GM23338 (cell line): ENCODE results near the gene SORBS2. TPM values are rescaled to one million over a fixed set of nuclear protein-coding genes. Genes with fewer than 3 reads are reported as not detected.

Source experiments
- ATAC-seq: fragments of 200-7000 bp; cut with Tn5 transposase; 3 replicates; pipeline ENCODE4 v1.9.1; 2020
- DNase-seq: peaks from one replicate; pipeline ENCODE4 v3.0.0-alpha.2; 2015; ENCODE audit warnings: low spot score
- H2AFZ ChIP-seq: fragments of 200-600 bp; sonication (generic); 2 replicates; pipeline ENCODE4 v1.8.0; 2016; ENCODE audit warnings: antibody characterized with exemption, mild to moderate bottlenecking, moderate library complexity
- H3F3A ChIP-seq: fragments of 200-600 bp; sonication (generic); replicated peaks from 2 replicates; pipeline ENCODE4 v1.8.0; 2017; ENCODE audit warnings: antibody characterized with exemption, mixed run types, low read depth
- H3K27ac ChIP-seq: fragments of 200-600 bp; sonication (generic); 2 replicates; pipeline ENCODE4 v1.6.1; 2016; ENCODE audit warnings: low read depth
- H3K27me3 ChIP-seq: fragments of 200-600 bp; sonication (generic); 2 replicates; pipeline ENCODE4 v1.8.0; 2016; ENCODE audit warnings: mild to moderate bottlenecking, mixed run types, moderate library complexity; ENCODE audit not compliant: insufficient read depth
- H3K36me3 ChIP-seq: fragments of 200-600 bp; sonication (generic); 2 replicates; pipeline ENCODE4 v1.8.0; 2016; ENCODE audit warnings: mild to moderate bottlenecking; ENCODE audit not compliant: insufficient read depth
- H3K4me1 ChIP-seq: fragments of 200-600 bp; sonication (generic); 2 replicates; pipeline ENCODE4 v1.8.0; 2016; ENCODE audit warnings: mild to moderate bottlenecking, moderate library complexity; ENCODE audit not compliant: insufficient read depth
- H3K4me2 ChIP-seq: fragments of 200-600 bp; sonication (generic); 2 replicates; pipeline ENCODE4 v1.7.1; 2017; ENCODE audit warnings: mixed run types
- H3K4me3 ChIP-seq: fragments of 200-600 bp; sonication (generic); 2 replicates; pipeline ENCODE4 v1.6.1; 2016; ENCODE audit warnings: mixed run types
- H3K79me2 ChIP-seq: fragments of 200-600 bp; sonication (generic); replicated peaks from 2 replicates; pipeline ENCODE4 v1.8.0; 2017; ENCODE audit warnings: mild to moderate bottlenecking; ENCODE audit not compliant: insufficient read depth
- H3K9me2 ChIP-seq: fragments of 200-600 bp; sonication (generic); 2 replicates; pipeline ENCODE4 v1.8.0; 2017; ENCODE audit not compliant: insufficient read depth
- H4K20me1 ChIP-seq: fragments of 200-600 bp; sonication (generic); replicated peaks from 2 replicates; pipeline ENCODE4 v1.8.0; 2017; ENCODE audit warnings: mild to moderate bottlenecking; ENCODE audit not compliant: insufficient read depth
- H3K27ac Mint-ChIP-seq: 2 replicates; pipeline ENCODE4 v1.8.0; 2020; ENCODE audit warnings: inconsistent platforms, mild to moderate bottlenecking, moderate library complexity, mixed read lengths
- H3K27me3 Mint-ChIP-seq: 3 replicates; pipeline ENCODE4 v1.8.0; 2022; ENCODE audit warnings: low read depth, mild to moderate bottlenecking, moderate library complexity, mixed read lengths, inconsistent platforms; ENCODE audit not compliant: insufficient read depth, poor library complexity
- H3K36me3 Mint-ChIP-seq: 3 replicates; pipeline ENCODE4 v1.8.0; 2021; ENCODE audit warnings: low read depth, mild to moderate bottlenecking, inconsistent platforms, moderate library complexity, mixed read lengths
- H3K4me1 Mint-ChIP-seq: 3 replicates; pipeline ENCODE4 v1.8.0; 2020; ENCODE audit warnings: mild to moderate bottlenecking, inconsistent platforms, mixed read lengths
- H3K4me3 Mint-ChIP-seq: 3 replicates; pipeline ENCODE4 v1.8.0; 2021; ENCODE audit warnings: moderate library complexity, mild to moderate bottlenecking, inconsistent platforms, mixed read lengths
- H3K9me3 Mint-ChIP-seq: 3 replicates; pipeline ENCODE4 v1.8.0; 2020; ENCODE audit warnings: moderate library complexity, mild to moderate bottlenecking, inconsistent platforms, mixed read lengths
- CREB1 ChIP-seq: fragments of 250-450 bp; sonication (Bioruptor Pico); IDR thresholded peaks from 2 replicates; pipeline ENCODE4 v1.5.0; 2020; ENCODE audit warnings: low read depth, mild to moderate bottlenecking, moderate library complexity
- EZH2 ChIP-seq: fragments of 200-600 bp; sonication (generic); IDR thresholded peaks from one replicate; pipeline ENCODE4 v1.8.0; 2017; ENCODE audit warnings: antibody characterized with exemption, mild to moderate bottlenecking, low read depth; ENCODE audit not compliant: unreplicated experiment
- EZH2phosphoT487 ChIP-seq: fragments of 200-600 bp; sonication (generic); IDR thresholded peaks from one replicate; pipeline ENCODE4 v1.8.1; 2018; ENCODE audit warnings: antibody characterized with exemption; ENCODE audit not compliant: unreplicated experiment
- JUNB ChIP-seq: IDR thresholded peaks from one replicate; pipeline ENCODE4 v1.6.1; 2016; ENCODE audit warnings: antibody characterized with exemption; ENCODE audit not compliant: unreplicated experiment
- NANOG ChIP-seq: IDR thresholded peaks from 2 replicates; pipeline ENCODE4 v1.6.1; 2016; ENCODE audit warnings: antibody characterized with exemption, borderline replicate concordance
- POLR2AphosphoS5 ChIP-seq: IDR thresholded peaks from 2 replicates; pipeline ENCODE4 v1.6.1; 2016; ENCODE audit warnings: antibody characterized with exemption, low read depth
- STAT1 ChIP-seq: IDR thresholded peaks from one replicate; pipeline ENCODE4 v1.6.1; 2016; ENCODE audit warnings: antibody characterized with exemption; ENCODE audit not compliant: unreplicated experiment
- ZNF114 ChIP-seq: fragments of 250-450 bp; sonication (Bioruptor Pico); IDR thresholded peaks from 2 replicates; pipeline ENCODE4 v1.5.0; 2020; ENCODE audit warnings: mild to moderate bottlenecking, moderate library complexity
- ZNF331 ChIP-seq: fragments of 250-450 bp; sonication (Bioruptor Pico); IDR thresholded peaks from 2 replicates; pipeline ENCODE4 v1.5.0; 2020; ENCODE audit warnings: low read depth, mild to moderate bottlenecking, moderate library complexity
- polyA plus RNA-seq: library from polyadenylated mRNA; unstranded; fragments of >200 nt; fragmentation: Nextera tagmentation; extraction: Ambion mirVana; gene quantifications from 2 replicates; pipeline ENCODE4 v1.2.1, GENCODE V29; 2016
- total RNA-seq: library from RNA; depleted of rRNA; stranded (reverse); fragments of >200 nt; shearing (Covaris generic); gene quantifications from 2 replicates; pipeline ENCODE4 v1.2.3, GENCODE V29; 2014
- TF ChIP-seq, protein P1 (sequence below): IDR thresholded peaks from one replicate; pipeline ENCODE4 v1.6.1; 2018; ENCODE audit warnings: antibody characterized with exemption; ENCODE audit not compliant: unreplicated experiment
- TF ChIP-seq, protein P2 (sequence below), 2 experiments: fragments of 200-600 bp in 1 of 2; sonication (generic) in 1 of 2; conservative IDR thresholded peaks; 2 replicates each; pipeline versions ENCODE4 v1.5.1 to v1.6.1; 2016 to 2017; ENCODE audit warnings: antibody characterized with exemption in 2 of 2, low read depth in 2 of 2, mild to moderate bottlenecking in 2 of 2, moderate library complexity in 1 of 2
- TF ChIP-seq, protein P3 (sequence below): IDR thresholded peaks from 2 replicates; pipeline ENCODE4 v1.6.1; 2016; ENCODE audit warnings: antibody characterized with exemption
- TF ChIP-seq, protein P4 (sequence below): fragments of 250-450 bp; sonication (Bioruptor Pico); IDR thresholded peaks from 2 replicates; pipeline ENCODE4 v1.5.0; 2020; ENCODE audit warnings: mild to moderate bottlenecking, moderate library complexity

Gene SORBS2
- total and polyA plus RNA-seq, 2 experiments from 2014 or later = 17.8 to 27.6 TPM

DNA sequence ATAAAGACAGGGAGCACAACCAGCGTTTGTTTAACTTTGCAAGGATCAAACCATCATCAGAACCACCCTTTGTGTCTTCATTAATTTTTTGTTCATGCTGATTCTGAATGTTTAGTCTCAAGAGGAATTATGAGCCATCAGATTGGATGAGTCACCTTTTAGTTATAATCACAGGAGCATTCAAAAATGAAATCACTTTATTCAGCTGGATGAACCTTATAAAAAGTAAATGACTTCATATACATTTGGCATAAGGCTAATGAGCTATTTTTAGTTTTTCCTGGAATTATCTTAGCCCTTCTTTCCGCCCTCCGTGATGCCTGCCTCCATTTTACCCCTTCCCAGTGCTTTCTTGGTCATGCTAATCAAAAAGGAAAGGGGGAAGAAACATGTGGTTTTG lies 103.6 kb downstream of the SORBS2 start:
- no peaks in the 10 kb centered on the region for H3K27me3 Mint-ChIP-seq
- H3K27ac Mint-ChIP-seq = no peak overlapping the region
- no peak overlapping the region for H3K4me3 Mint-ChIP-seq
- no peak for TF ChIP-seq STAT1
- TF ChIP-seq, protein P1, sequence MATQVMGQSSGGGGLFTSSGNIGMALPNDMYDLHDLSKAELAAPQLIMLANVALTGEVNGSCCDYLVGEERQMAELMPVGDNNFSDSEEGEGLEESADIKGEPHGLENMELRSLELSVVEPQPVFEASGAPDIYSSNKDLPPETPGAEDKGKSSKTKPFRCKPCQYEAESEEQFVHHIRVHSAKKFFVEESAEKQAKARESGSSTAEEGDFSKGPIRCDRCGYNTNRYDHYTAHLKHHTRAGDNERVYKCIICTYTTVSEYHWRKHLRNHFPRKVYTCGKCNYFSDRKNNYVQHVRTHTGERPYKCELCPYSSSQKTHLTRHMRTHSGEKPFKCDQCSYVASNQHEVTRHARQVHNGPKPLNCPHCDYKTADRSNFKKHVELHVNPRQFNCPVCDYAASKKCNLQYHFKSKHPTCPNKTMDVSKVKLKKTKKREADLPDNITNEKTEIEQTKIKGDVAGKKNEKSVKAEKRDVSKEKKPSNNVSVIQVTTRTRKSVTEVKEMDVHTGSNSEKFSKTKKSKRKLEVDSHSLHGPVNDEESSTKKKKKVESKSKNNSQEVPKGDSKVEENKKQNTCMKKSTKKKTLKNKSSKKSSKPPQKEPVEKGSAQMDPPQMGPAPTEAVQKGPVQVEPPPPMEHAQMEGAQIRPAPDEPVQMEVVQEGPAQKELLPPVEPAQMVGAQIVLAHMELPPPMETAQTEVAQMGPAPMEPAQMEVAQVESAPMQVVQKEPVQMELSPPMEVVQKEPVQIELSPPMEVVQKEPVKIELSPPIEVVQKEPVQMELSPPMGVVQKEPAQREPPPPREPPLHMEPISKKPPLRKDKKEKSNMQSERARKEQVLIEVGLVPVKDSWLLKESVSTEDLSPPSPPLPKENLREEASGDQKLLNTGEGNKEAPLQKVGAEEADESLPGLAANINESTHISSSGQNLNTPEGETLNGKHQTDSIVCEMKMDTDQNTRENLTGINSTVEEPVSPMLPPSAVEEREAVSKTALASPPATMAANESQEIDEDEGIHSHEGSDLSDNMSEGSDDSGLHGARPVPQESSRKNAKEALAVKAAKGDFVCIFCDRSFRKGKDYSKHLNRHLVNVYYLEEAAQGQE = no peak
- TF ChIP-seq NANOG = no peak
- TF ChIP-seq CREB1 (CRISPR knock-in tag) = no peak
- TF ChIP-seq POLR2AphosphoS5 = no peak
- TF ChIP-seq, protein P2, sequence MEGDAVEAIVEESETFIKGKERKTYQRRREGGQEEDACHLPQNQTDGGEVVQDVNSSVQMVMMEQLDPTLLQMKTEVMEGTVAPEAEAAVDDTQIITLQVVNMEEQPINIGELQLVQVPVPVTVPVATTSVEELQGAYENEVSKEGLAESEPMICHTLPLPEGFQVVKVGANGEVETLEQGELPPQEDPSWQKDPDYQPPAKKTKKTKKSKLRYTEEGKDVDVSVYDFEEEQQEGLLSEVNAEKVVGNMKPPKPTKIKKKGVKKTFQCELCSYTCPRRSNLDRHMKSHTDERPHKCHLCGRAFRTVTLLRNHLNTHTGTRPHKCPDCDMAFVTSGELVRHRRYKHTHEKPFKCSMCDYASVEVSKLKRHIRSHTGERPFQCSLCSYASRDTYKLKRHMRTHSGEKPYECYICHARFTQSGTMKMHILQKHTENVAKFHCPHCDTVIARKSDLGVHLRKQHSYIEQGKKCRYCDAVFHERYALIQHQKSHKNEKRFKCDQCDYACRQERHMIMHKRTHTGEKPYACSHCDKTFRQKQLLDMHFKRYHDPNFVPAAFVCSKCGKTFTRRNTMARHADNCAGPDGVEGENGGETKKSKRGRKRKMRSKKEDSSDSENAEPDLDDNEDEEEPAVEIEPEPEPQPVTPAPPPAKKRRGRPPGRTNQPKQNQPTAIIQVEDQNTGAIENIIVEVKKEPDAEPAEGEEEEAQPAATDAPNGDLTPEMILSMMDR (conservative IDR thresholded peaks at IDR 0.05; ENCODE audit: low read depth in 2 of 2) = no peak
- TF ChIP-seq, protein P3, sequence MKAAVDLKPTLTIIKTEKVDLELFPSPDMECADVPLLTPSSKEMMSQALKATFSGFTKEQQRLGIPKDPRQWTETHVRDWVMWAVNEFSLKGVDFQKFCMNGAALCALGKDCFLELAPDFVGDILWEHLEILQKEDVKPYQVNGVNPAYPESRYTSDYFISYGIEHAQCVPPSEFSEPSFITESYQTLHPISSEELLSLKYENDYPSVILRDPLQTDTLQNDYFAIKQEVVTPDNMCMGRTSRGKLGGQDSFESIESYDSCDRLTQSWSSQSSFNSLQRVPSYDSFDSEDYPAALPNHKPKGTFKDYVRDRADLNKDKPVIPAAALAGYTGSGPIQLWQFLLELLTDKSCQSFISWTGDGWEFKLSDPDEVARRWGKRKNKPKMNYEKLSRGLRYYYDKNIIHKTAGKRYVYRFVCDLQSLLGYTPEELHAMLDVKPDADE = no peak
- TF ChIP-seq EZH2 = no peak
- no peak for TF ChIP-seq ZNF331 (CRISPR knock-in tag)
- no peak for TF ChIP-seq EZH2phosphoT487
- TF ChIP-seq JUNB = no peak
- TF ChIP-seq, protein P4, sequence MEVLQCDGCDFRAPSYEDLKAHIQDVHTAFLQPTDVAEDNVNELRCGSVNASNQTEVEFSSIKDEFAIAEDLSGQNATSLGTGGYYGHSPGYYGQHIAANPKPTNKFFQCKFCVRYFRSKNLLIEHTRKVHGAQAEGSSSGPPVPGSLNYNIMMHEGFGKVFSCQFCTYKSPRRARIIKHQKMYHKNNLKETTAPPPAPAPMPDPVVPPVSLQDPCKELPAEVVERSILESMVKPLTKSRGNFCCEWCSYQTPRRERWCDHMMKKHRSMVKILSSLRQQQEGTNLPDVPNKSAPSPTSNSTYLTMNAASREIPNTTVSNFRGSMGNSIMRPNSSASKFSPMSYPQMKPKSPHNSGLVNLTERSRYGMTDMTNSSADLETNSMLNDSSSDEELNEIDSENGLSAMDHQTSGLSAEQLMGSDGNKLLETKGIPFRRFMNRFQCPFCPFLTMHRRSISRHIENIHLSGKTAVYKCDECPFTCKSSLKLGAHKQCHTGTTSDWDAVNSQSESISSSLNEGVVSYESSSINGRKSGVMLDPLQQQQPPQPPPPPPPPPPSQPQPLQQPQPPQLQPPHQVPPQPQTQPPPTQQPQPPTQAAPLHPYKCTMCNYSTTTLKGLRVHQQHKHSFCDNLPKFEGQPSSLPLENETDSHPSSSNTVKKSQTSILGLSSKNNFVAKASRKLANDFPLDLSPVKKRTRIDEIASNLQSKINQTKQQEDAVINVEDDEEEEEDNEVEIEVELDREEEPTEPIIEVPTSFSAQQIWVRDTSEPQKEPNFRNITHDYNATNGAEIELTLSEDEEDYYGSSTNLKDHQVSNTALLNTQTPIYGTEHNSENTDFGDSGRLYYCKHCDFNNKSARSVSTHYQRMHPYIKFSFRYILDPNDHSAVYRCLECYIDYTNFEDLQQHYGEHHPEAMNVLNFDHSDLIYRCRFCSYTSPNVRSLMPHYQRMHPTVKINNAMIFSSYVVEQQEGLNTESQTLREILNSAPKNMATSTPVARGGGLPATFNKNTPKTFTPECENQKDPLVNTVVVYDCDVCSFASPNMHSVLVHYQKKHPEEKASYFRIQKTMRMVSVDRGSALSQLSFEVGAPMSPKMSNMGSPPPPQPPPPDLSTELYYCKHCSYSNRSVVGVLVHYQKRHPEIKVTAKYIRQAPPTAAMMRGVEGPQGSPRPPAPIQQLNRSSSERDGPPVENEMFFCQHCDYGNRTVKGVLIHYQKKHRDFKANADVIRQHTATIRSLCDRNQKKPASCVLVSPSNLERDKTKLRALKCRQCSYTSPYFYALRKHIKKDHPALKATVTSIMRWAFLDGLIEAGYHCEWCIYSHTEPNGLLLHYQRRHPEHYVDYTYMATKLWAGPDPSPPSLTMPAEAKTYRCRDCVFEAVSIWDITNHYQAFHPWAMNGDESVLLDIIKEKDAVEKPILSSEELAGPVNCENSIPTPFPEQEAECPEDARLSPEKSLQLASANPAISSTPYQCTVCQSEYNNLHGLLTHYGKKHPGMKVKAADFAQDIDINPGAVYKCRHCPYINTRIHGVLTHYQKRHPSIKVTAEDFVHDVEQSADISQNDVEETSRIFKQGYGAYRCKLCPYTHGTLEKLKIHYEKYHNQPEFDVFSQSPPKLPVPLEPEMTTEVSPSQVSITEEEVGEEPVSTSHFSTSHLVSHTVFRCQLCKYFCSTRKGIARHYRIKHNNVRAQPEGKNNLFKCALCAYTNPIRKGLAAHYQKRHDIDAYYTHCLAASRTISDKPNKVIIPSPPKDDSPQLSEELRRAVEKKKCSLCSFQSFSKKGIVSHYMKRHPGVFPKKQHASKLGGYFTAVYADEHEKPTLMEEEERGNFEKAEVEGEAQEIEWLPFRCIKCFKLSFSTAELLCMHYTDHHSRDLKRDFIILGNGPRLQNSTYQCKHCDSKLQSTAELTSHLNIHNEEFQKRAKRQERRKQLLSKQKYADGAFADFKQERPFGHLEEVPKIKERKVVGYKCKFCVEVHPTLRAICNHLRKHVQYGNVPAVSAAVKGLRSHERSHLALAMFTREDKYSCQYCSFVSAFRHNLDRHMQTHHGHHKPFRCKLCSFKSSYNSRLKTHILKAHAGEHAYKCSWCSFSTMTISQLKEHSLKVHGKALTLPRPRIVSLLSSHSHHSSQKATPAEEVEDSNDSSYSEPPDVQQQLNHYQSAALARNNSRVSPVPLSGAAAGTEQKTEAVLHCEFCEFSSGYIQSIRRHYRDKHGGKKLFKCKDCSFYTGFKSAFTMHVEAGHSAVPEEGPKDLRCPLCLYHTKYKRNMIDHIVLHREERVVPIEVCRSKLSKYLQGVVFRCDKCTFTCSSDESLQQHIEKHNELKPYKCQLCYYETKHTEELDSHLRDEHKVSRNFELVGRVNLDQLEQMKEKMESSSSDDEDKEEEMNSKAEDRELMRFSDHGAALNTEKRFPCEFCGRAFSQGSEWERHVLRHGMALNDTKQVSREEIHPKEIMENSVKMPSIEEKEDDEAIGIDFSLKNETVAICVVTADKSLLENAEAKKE (CRISPR knock-in tag) = no peak
- TF ChIP-seq ZNF114 = no peak
- no peaks in the 10 kb centered on the region for H3K79me2 ChIP-seq
- ATAC-seq = no peak
- no peak overlapping the region for H2AFZ ChIP-seq
- H3K36me3 Mint-ChIP-seq = peaks cover 24% of the 10 kb centered on the region
- no peak overlapping the region for H3K4me3 ChIP-seq
- no peaks in the 10 kb centered on the region for H3K4me1 ChIP-seq
- DNase-seq = no peak
- no peaks in the 10 kb centered on the region for H3K9me2 ChIP-seq
- H3F3A ChIP-seq = no peaks in the 10 kb centered on the region
- no peaks in the 10 kb centered on the region for H3K27me3 ChIP-seq
- H3K36me3 ChIP-seq = no peaks in the 10 kb centered on the region
- H3K4me1 Mint-ChIP-seq = peaks cover 7% of the 10 kb centered on the region
- peaks cover 15% of the 10 kb centered on the region; the same call in 2 of the 3 replicates for H3K9me3 Mint-ChIP-seq
- H4K20me1 ChIP-seq = no peaks in the 10 kb centered on the region
- no peak overlapping the region for H3K4me2 ChIP-seq
- H3K27ac ChIP-seq = no peak overlapping the region
